ENCODE data around the gene PCDHB15.

DNA sequence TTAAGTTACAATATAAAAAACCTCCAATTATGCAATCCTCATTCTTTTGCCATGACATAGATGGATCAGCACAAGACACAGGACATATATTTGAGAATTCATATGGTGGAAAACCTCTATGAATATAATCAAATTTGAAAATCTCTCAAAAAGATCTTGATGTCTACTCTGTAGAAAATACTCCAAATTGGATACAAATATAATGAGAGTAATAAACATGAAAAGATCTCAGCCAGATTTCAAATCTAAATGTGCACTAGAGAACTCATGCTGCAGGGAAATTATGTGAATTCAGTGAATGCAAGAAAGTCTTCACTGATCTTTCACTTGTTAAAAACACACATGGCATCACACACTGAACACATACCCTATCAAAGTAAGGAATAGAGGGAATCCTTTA, 13.8 kb downstream of the PCDHB15 start:
- TF ChIP-seq, protein P1, sequence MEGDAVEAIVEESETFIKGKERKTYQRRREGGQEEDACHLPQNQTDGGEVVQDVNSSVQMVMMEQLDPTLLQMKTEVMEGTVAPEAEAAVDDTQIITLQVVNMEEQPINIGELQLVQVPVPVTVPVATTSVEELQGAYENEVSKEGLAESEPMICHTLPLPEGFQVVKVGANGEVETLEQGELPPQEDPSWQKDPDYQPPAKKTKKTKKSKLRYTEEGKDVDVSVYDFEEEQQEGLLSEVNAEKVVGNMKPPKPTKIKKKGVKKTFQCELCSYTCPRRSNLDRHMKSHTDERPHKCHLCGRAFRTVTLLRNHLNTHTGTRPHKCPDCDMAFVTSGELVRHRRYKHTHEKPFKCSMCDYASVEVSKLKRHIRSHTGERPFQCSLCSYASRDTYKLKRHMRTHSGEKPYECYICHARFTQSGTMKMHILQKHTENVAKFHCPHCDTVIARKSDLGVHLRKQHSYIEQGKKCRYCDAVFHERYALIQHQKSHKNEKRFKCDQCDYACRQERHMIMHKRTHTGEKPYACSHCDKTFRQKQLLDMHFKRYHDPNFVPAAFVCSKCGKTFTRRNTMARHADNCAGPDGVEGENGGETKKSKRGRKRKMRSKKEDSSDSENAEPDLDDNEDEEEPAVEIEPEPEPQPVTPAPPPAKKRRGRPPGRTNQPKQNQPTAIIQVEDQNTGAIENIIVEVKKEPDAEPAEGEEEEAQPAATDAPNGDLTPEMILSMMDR (IDR thresholded peaks at IDR 0.05) = no peak
- no peak for TF ChIP-seq POLR2A (IDR thresholded peaks at IDR 0.05)

All from testis (tissue), 2 donors.